ENCODE measurements around the gene TTI1.

The TTI1 gene

DNA sequence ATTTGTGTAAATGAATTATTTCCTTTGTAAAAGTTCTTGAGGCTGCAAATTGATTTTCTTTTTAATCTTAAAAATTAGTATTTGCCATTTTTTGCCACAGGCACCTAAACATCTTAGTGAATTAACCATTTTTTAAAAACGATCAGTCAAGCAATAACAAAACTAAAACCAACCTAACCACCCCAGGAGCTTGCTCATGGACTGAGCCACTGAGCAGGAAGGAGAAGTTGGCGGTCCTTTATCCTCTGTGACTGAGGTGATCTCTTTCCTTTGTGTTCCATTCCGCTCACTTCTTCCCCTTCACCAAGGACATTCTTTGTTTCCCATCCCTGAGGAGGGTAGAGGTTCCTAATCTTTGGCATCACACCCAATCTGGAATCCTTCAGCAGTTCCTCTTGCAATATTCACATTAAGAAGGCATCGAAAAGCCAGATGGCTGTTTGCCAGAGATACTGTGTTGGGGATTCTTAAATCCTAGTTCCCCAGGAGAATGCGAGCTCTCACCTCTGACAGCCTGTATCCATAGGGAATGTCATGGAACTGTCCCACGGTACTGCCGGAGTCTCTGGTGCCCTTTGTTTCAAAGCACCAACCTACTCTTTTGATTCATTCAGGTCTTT lies 30.8 kb upstream of the TTI1 start:
- H2AFZ ChIP-seq (ENCODE audit: low read depth, low read length) = no peak overlapping the region
- no peaks in the 10 kb centered on the region for H3K9me3 ChIP-seq (ENCODE audit: insufficient read depth, low read length, severe bottlenecking)
- H3K79me2 ChIP-seq (ENCODE audit: insufficient read depth, low read length) = no peaks in the 10 kb centered on the region
- TF ChIP-seq EZH2 (IDR thresholded peaks at IDR 0.05; ENCODE audit: borderline replicate concordance, low read depth, low read length, severe bottlenecking) (no peak), CTCF (IDR thresholded peaks at IDR 0.05; ENCODE audit: borderline replicate concordance, extremely low read depth, low read length, poor library complexity, severe bottlenecking) (no peak)
- H3K4me1 ChIP-seq (ENCODE audit: insufficient read depth, low read length) = no peaks in the 10 kb centered on the region
- H3K9ac ChIP-seq (ENCODE audit: low read depth, low read length) = no peak overlapping the region
- H3K36me3 ChIP-seq (ENCODE audit: insufficient read depth, low read length) = peaks cover 100% of the 10 kb centered on the region
- DNase-seq (no peak), ATAC-seq (ENCODE audit: insufficient read depth, low read depth) (no peak)
- H3K27ac ChIP-seq (ENCODE audit: low read length) = no peak overlapping the region
- H4K20me1 ChIP-seq (ENCODE audit: insufficient read depth, low read length) = 0 out of 2 replicates have a peak, but pooled peaks cover 2% of the 10 kb centered on the region
- H3K4me3 ChIP-seq (ENCODE audit: low read depth in 1 of 2, low read length in 2 of 2) = no peak overlapping the region
- no peak overlapping the region for H3K4me2 ChIP-seq (ENCODE audit: insufficient read depth, low read length)
- H3K27me3 ChIP-seq (ENCODE audit: insufficient read depth, low read length, poor library complexity) = no peaks in the 10 kb centered on the region

DNA sequence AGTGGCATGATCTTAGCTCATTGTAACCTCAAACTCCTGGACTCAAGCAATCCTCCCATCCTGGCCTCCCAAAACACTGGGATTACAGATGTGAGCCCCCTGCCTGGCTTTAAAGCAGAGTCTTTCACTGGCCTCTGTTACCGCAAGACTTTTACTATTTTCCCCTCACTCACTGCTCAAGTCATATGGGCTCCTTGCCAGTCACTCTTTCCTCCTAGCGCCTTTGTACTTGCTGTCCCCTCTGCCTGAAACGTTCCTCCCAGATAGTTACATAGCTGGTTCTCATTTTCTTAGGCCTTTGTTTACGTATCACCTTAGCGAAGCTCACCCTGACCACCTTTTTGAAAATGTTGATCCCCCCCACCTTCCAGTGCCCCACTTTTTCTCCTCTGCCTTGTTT lies 29.6 kb upstream of the TTI1 start:
- H3K36me3 ChIP-seq (ENCODE audit: insufficient read depth, low read length) = peaks cover 100% of the 10 kb centered on the region
- no peak for ATAC-seq (ENCODE audit: insufficient read depth, low read depth)

DNA sequence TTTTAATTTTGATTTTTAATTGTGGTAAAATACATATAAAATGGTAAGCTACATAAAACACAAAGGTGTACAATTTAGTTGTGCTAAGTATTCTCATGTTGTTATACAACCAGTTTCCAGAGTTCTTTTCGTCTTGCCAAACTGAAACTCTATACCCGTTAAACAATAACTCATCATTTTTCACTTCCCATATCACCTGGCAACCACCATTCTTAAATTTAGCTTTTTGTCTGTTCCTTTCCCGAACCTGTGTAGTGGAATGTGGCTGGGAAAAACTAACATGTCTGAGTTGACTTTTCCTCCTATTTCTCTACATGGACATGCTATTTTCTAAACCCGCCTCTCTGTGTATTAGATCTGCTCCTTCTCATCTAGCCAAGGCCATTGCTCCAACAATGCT lies 27.9 kb upstream of the TTI1 start:
- no peak overlapping the region for H3K4me3 ChIP-seq (ENCODE audit: low read depth in 1 of 2, low read length in 2 of 2)
- H3K9ac ChIP-seq (ENCODE audit: low read depth, low read length) = no peak overlapping the region
- TF ChIP-seq CTCF (IDR thresholded peaks at IDR 0.05; ENCODE audit: borderline replicate concordance, extremely low read depth, low read length, poor library complexity, severe bottlenecking) = no peak
- TF ChIP-seq EZH2 (IDR thresholded peaks at IDR 0.05; ENCODE audit: borderline replicate concordance, low read depth, low read length, severe bottlenecking) = no peak
- H3K27ac ChIP-seq (ENCODE audit: low read length) = no peak overlapping the region
- peaks cover 97% of the 10 kb centered on the region for H3K36me3 ChIP-seq (ENCODE audit: insufficient read depth, low read length)
- DNase-seq (no peak), ATAC-seq (ENCODE audit: insufficient read depth, low read depth) (no peak)
- no peak overlapping the region for H2AFZ ChIP-seq (ENCODE audit: low read depth, low read length)
- peaks cover 2% of the 10 kb centered on the region for H3K79me2 ChIP-seq (ENCODE audit: insufficient read depth, low read length)
- H3K4me1 ChIP-seq (ENCODE audit: insufficient read depth, low read length) = no peaks in the 10 kb centered on the region
- H3K27me3 ChIP-seq (ENCODE audit: insufficient read depth, low read length, poor library complexity) = no peaks in the 10 kb centered on the region
- no peak overlapping the region for H3K4me2 ChIP-seq (ENCODE audit: insufficient read depth, low read length)
- no peaks in the 10 kb centered on the region for H3K9me3 ChIP-seq (ENCODE audit: insufficient read depth, low read length, severe bottlenecking)
- peaks cover 13% of the 10 kb centered on the region; the same call in 1 of the 2 replicates for H4K20me1 ChIP-seq (ENCODE audit: insufficient read depth, low read length)

More for the DNA sequence above, 29.6 kb upstream of the TTI1 start:
- Histone ChIP-seq H3K9ac (ENCODE audit: low read depth, low read length) (no peak overlapping the region), H4K20me1 (ENCODE audit: insufficient read depth, low read length) (0 out of 2 replicates have a peak, but pooled peaks cover 2% of the 10 kb centered on the region), H3K79me2 (ENCODE audit: insufficient read depth, low read length) (no peaks in the 10 kb centered on the region), H3K27ac (ENCODE audit: low read length) (no peak overlapping the region), H3K27me3 (ENCODE audit: insufficient read depth, low read length, poor library complexity) (no peaks in the 10 kb centered on the region), H2AFZ (ENCODE audit: low read depth, low read length) (no peak overlapping the region), H3K4me1 (ENCODE audit: insufficient read depth, low read length) (no peaks in the 10 kb centered on the region), H3K9me3 (ENCODE audit: insufficient read depth, low read length, severe bottlenecking) (no peaks in the 10 kb centered on the region), H3K4me3 (ENCODE audit: low read depth in 1 of 2, low read length in 2 of 2) (no peak overlapping the region), H3K4me2 (ENCODE audit: insufficient read depth, low read length) (no peak overlapping the region)
- DNase-seq = no peak
- TF ChIP-seq CTCF (IDR thresholded peaks at IDR 0.05; ENCODE audit: borderline replicate concordance, extremely low read depth, low read length, poor library complexity, severe bottlenecking) = no peak
- TF ChIP-seq EZH2 (IDR thresholded peaks at IDR 0.05; ENCODE audit: borderline replicate concordance, low read depth, low read length, severe bottlenecking) = no peak
